ENCODE measurements around the gene LPIN1. TPM values are rescaled to one million over a fixed set of nuclear protein-coding genes. Genes with fewer than 3 reads are reported as not detected.

Gene LPIN1
- total and polyA plus RNA-seq, 2 of the 8 experiments (the other 6 are each of a cell fraction or from before 2014, with no cell fraction given), result 4.3 to 9.8 TPM

GRCh38 chr2:11710632-11711353 lies 35.6 kb upstream of the LPIN1 start (continued):
- TF ChIP-seq CHD7 (IDR thresholded peaks at IDR 0.05; ENCODE audit: insufficient replicate concordance, low read length), result no peak
- TF ChIP-seq KDM1A (IDR thresholded peaks at IDR 0.05; ENCODE audit: borderline replicate concordance, low read length), result no peak
- TF ChIP-seq ZNF274 (IDR thresholded peaks at IDR 0.05; ENCODE audit: borderline replicate concordance, extremely low read depth, low read length), result no peak
- TF ChIP-seq SUZ12 (IDR thresholded peaks at IDR 0.05; ENCODE audit: low read length), result no peak
- no peak for TF ChIP-seq SP1 (IDR thresholded peaks at IDR 0.05; ENCODE audit: low read depth, low read length)
- TF ChIP-seq POLR2A (IDR thresholded peaks at IDR 0.05; ENCODE audit: control extremely low read depth in 1 of 2, low read depth in 2 of 2, low read length in 2 of 2), result no peak
- TF ChIP-seq CBX8 (IDR thresholded peaks at IDR 0.05; ENCODE audit: borderline replicate concordance, low read depth, low read length), result no peak
- no peak for TF ChIP-seq E2F6 (IDR thresholded peaks at IDR 0.05)
- TF ChIP-seq SAP30 (IDR thresholded peaks at IDR 0.05; ENCODE audit: insufficient read depth, insufficient replicate concordance, low read length), result no peak
- no peak for TF ChIP-seq GABPA (IDR thresholded peaks at IDR 0.05; ENCODE audit: borderline replicate concordance, insufficient read depth, low read length)

All from H1 (cell line).